Left ventricle myocardium inferior (tissue), 1 donor: ENCODE data around the gene ADAMTS12. TPM values are rescaled to one million over a fixed set of nuclear protein-coding genes. Genes with fewer than 3 reads are reported as not detected.

Experiments
- DNase-seq: peaks from one replicate; pipeline ENCODE4 v3.0.0-alpha.2; 2020
- H3K27ac ChIP-seq: fragments of 200-600 bp; replicated peaks from 2 replicates; pipeline ENCODE4 v1.8.0; 2021
- H3K27me3 ChIP-seq: fragments of 200-600 bp; 2 replicates; pipeline ENCODE4 v1.8.0; 2021; ENCODE audit warnings: low read depth
- H3K36me3 ChIP-seq: fragments of 200-600 bp; 2 replicates; pipeline ENCODE4 v1.8.0; 2021
- H3K4me1 ChIP-seq: fragments of 200-600 bp; 2 replicates; pipeline ENCODE4 v1.8.0; 2021
- H3K4me3 ChIP-seq: fragments of 200-600 bp; 2 replicates; pipeline ENCODE4 v1.8.0; 2021; ENCODE audit warnings: mild to moderate bottlenecking, moderate library complexity
- H3K9me3 ChIP-seq: fragments of 200-600 bp; replicated peaks from 2 replicates; pipeline ENCODE4 v1.8.0; 2021
- CTCF ChIP-seq: fragments of 200-600 bp; IDR thresholded peaks from 2 replicates; pipeline ENCODE4 v1.8.0; 2021; ENCODE audit warnings: antibody characterized with exemption, mild to moderate bottlenecking, borderline replicate concordance
- intact Hi-C: fragments of 100-400 bp; cut with micrococcal nuclease; formaldehyde crosslinking; loops from one replicate; pipeline ENCODE4 v1.11.0; 2022
- total RNA-seq: library from RNA; stranded (reverse); fragmentation: NEBNext Ultra II Directional; extraction: Animal tissue kit (Norgen Biotek cat#: 25700); gene quantifications from one replicate; pipeline ENCODE4 v1.2.1, GENCODE V29; 2021
- donor health status: DM: no; HTN: yes; CAD: no; lungs with severe emphysema.

The ADAMTS12 gene
- total RNA-seq, 1 donor from 2014 or later, result 0.85 TPM

- DNase-seq, result peak; percentile 20
- Histone ChIP-seq H3K36me3 (no peaks in the 10 kb centered on the region), H3K27me3 (no peaks in the 10 kb centered on the region), H3K9me3 (no peaks in the 10 kb centered on the region), H3K4me1 (peaks cover 13% of the 10 kb centered on the region), H3K27ac (peak overlapping the region; percentile 12), H3K4me3 (no peak overlapping the region)
- intact Hi-C loops, result no loop called here
- TF ChIP-seq CTCF, result no peak
Observed at GRCh38 chr5:33530183-33531036, 361.4 kb downstream of the ADAMTS12 start.

- peaks cover 13% of the 10 kb centered on the region for H3K4me1 ChIP-seq
- TF ChIP-seq CTCF, result no peak
- H3K36me3 ChIP-seq, result no peaks in the 10 kb centered on the region
- no peak overlapping the region for H3K27ac ChIP-seq
- H3K4me3 ChIP-seq, result no peak overlapping the region
- H3K27me3 ChIP-seq, result no peaks in the 10 kb centered on the region
- intact Hi-C loops, result no loop called here
- DNase-seq, result no peak
- no peaks in the 10 kb centered on the region for H3K9me3 ChIP-seq
Observed at GRCh38 chr5:33527696-33528095, 364.1 kb downstream of the ADAMTS12 start.

GRCh38 chr5:33526755-33527154 is 365.0 kb downstream of the ADAMTS12 start:
- Histone ChIP-seq H3K36me3 (no peaks in the 10 kb centered on the region), H3K4me1 (peaks cover 13% of the 10 kb centered on the region), H3K27me3 (no peaks in the 10 kb centered on the region), H3K27ac (no peak overlapping the region), H3K9me3 (no peaks in the 10 kb centered on the region), H3K4me3 (no peak overlapping the region)
- intact Hi-C loops, result no loop called here
- no peak for TF ChIP-seq CTCF
- no peak for DNase-seq

- H3K9me3 ChIP-seq, result no peaks in the 10 kb centered on the region
- H3K27me3 ChIP-seq, result no peaks in the 10 kb centered on the region
- intact Hi-C loops, result no loop called here
- no peak for TF ChIP-seq CTCF
- H3K4me3 ChIP-seq, result no peak overlapping the region
- no peaks in the 10 kb centered on the region for H3K36me3 ChIP-seq
- DNase-seq, result no peak
- no peaks in the 10 kb centered on the region for H3K4me1 ChIP-seq
- no peak overlapping the region for H3K27ac ChIP-seq
Observed at GRCh38 chr5:33524476-33524875, 367.3 kb downstream of the ADAMTS12 start.

- intact Hi-C loops, result no loop called here
- Histone ChIP-seq H3K36me3 (no peaks in the 10 kb centered on the region), H3K4me3 (no peak overlapping the region), H3K9me3 (no peaks in the 10 kb centered on the region), H3K27me3 (no peaks in the 10 kb centered on the region), H3K4me1 (no peaks in the 10 kb centered on the region), H3K27ac (no peak overlapping the region)
- no peak for DNase-seq
- no peak for TF ChIP-seq CTCF
Observed at GRCh38 chr5:33523208-33523771, 368.5 kb downstream of the ADAMTS12 start.
